ENCODE measurements around the gene ADRA2B. TPM values are rescaled to one million over a fixed set of nuclear protein-coding genes. Genes with fewer than 3 reads are reported as not detected.

ADRA2B gene
- total and polyA plus RNA-seq, 8 donors: 0.15 to 2.9 (median 0.44) TPM; not detected in 2

DNA sequence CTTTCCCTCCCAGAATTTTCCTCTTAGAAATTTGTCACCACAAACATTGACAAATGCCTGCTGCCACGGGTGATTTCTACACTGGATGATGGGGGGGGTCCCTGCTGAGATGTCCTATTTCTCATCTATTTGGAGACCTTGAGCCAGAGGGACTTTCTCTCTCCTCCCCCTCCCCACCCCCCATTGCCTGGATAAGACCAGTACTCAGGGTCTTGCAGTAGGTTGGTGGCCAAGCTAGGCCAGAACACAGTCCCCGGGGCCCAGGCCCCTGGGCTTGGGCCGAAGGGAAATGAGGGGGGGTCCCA is 29.4 kb upstream of the ADRA2B start:
- Histone ChIP-seq H3K9me3 (no peaks in the 10 kb centered on the region), H3K4me1 (peaks cover 14 to 55% (median 37%) of the 10 kb centered on the region in 4 donors), H3K27me3 (no peaks in the 10 kb centered on the region), H3K27ac (peak overlapping the region; percentile 40 to 83 (median 74)), H3K4me3 (peak overlapping the region; percentile 54 to 68 (median 64)), H3K36me3 (no peaks in the 10 kb centered on the region)
- 49 to 62% (median 50%) methylated on average over 3 of the region's 3 CpGs for WGBS, 5 donors
- DNase-seq: no peak
- intact Hi-C loops (cut with DNase I; ENCODE audit: low total_unique reads): no loop called here
- TF ChIP-seq POLR2AphosphoS5 (IDR thresholded peaks at IDR 0.05) (no peak), EP300 (IDR thresholded peaks at IDR 0.05) (no peak), POLR2A (IDR thresholded peaks at IDR 0.05) (no peak)
- TF ChIP-seq, protein P1, sequence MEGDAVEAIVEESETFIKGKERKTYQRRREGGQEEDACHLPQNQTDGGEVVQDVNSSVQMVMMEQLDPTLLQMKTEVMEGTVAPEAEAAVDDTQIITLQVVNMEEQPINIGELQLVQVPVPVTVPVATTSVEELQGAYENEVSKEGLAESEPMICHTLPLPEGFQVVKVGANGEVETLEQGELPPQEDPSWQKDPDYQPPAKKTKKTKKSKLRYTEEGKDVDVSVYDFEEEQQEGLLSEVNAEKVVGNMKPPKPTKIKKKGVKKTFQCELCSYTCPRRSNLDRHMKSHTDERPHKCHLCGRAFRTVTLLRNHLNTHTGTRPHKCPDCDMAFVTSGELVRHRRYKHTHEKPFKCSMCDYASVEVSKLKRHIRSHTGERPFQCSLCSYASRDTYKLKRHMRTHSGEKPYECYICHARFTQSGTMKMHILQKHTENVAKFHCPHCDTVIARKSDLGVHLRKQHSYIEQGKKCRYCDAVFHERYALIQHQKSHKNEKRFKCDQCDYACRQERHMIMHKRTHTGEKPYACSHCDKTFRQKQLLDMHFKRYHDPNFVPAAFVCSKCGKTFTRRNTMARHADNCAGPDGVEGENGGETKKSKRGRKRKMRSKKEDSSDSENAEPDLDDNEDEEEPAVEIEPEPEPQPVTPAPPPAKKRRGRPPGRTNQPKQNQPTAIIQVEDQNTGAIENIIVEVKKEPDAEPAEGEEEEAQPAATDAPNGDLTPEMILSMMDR (IDR thresholded peaks at IDR 0.05): no peak

DNA sequence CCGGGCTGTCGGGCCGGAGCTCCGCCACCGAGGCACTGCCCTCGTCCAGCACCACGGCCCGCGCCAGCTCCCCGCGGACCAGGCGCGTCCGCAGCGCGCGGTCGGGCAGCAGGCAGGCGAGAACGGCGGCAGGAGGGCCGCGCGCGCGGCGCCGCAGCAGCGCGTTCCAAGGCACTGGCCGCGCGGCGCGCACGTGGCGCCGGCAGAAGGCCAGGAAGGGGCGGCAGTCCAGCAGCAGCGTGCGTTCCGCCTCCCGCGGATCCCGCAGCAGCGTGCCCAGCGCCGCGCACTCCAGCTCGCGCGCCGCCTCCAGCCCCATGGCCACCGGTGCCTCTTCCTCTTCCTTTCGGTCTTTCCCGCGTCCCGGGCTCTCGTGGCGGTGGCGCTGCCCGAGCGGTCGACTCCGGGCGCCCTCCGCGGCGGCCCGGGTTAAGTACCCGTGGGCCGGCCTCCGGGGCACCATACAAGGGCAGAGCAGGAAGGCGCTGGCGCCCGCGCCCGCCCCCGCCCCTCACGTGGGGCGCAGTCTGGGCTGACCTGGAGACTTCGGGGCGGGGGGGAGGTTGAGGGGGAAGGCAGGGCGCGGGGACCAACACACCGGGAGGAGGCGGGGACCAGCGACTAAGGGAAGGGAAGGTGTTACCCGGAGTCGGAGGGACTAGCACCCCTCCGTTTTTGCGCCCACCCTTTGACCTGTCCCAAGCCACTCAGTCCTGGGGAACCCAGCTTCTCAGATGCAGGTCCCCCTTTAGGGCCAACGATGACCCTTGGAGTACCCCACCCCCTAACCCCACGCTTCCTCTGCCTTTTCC is 28.9 kb upstream of the ADRA2B start, which contains the start of gene DUSP2:
TSS of gene DUSP2 (minus strand) at position 405 of the 812 bp plus-strand sequence. CDS start at position 319, 86 bp downstream.
- no peaks in the 10 kb centered on the region for H3K27me3 ChIP-seq
- intact Hi-C loops (cut with DNase I; ENCODE audit: low total_unique reads): no loop called here
- 2 to 8% (median 4%) methylated on average over 21 to 94 of the region's 94 CpGs for WGBS, 5 donors
- peaks cover 14 to 55% (median 37%) of the 10 kb centered on the region in 4 donors for H3K4me1 ChIP-seq
- TF ChIP-seq POLR2AphosphoS5 (IDR thresholded peaks at IDR 0.05) (peak; percentile 1 to 88 (median 80)), EP300 (IDR thresholded peaks at IDR 0.05) (no peak), POLR2A (IDR thresholded peaks at IDR 0.05) (peak in 1 of 4 donors; percentile 54)
- TF ChIP-seq, protein P1 (IDR thresholded peaks at IDR 0.05): peak in 1 of 7 experiments; percentile 9
- H3K4me3 ChIP-seq: peak within 1 kb of the TSS; percentile 54 to 68 (median 64)
- no peaks in the 10 kb centered on the region for H3K9me3 ChIP-seq
- peak; percentile 82 to 94 for DNase-seq
- H3K36me3 ChIP-seq: no peaks in the 10 kb centered on the region
- H3K27ac ChIP-seq: peak within 1 kb of the TSS; percentile 61 to 83 (median 74)

DNA sequence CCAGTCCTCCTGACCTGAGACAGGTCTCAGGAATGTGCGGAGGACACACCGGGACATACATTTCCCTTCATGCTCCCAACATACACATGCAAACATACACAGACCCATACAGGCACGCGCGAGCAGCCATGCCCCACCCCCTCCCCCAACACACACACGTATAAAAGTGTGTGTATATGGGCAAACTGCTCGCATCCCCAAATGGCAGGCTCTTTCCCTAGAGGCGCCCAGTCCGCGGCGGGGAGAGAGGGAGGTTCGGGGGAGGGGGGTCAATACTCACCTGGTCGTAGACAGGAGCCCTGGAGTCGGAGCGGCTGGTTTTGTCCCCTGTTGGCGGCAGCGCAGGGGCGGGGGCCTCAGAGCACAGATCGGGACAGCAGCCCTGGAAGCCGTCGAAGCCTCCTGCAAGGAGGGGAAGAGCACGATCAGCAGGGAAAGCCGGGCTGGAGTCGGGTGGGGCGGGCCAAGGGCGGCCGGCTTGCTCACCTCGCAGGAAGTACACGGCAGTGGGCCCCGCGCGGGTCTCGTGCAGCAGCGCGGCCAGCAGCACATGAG is 28.2 kb upstream of the ADRA2B start:
- peaks cover 14 to 55% (median 37%) of the 10 kb centered on the region in 4 donors for H3K4me1 ChIP-seq
- peak overlapping the region; percentile 39 to 83 (median 67) for H3K27ac ChIP-seq
- H3K27me3 ChIP-seq: no peaks in the 10 kb centered on the region
- H3K36me3 ChIP-seq: no peaks in the 10 kb centered on the region
- TF ChIP-seq POLR2AphosphoS5 (IDR thresholded peaks at IDR 0.05) (no peak), POLR2A (IDR thresholded peaks at IDR 0.05) (no peak), EP300 (IDR thresholded peaks at IDR 0.05) (no peak)
- TF ChIP-seq, protein P1 (IDR thresholded peaks at IDR 0.05): no peak
- H3K9me3 ChIP-seq: no peaks in the 10 kb centered on the region
- 2 to 11% (median 4%) methylated on average over 29 to 35 of the region's 35 CpGs for WGBS, 5 donors
- intact Hi-C loops (cut with DNase I; ENCODE audit: low total_unique reads): no loop called here
- DNase-seq: no peak
- H3K4me3 ChIP-seq: peak overlapping the region; percentile 54 to 68 (median 64)

- intact Hi-C loops (cut with DNase I; ENCODE audit: low total_unique reads): no loop called here
- Histone ChIP-seq H3K9me3 (no peaks in the 10 kb centered on the region), H3K4me1 (peaks cover 14 to 54% (median 38%) of the 10 kb centered on the region in 4 donors), H3K36me3 (no peaks in the 10 kb centered on the region), H3K27ac (peak overlapping the region in 2 of 5 donors; percentile 75 to 83), H3K27me3 (no peaks in the 10 kb centered on the region), H3K4me3 (peak overlapping the region; percentile 54 to 68 (median 64))
- peak; percentile 48 to 65 for DNase-seq
- TF ChIP-seq POLR2A (IDR thresholded peaks at IDR 0.05): no peak
- TF ChIP-seq, protein P1 (IDR thresholded peaks at IDR 0.05): peak in 3 of 7 experiments; percentile 14 to 41 (median 16)
- TF ChIP-seq POLR2AphosphoS5 (IDR thresholded peaks at IDR 0.05): no peak
- TF ChIP-seq EP300 (IDR thresholded peaks at IDR 0.05): no peak
- WGBS, 5 donors: 68 to 83% (median 73%) methylated on average over 6 to 23 of the region's 23 CpGs
Observed at GRCh38 chr2:96143848-96144480, 27.6 kb upstream of the ADRA2B start.

Measured in stomach (tissue), 9 donors.